Cardiac septum (tissue), 1 donor: ENCODE measurements around the gene RNF130. TPM values are rescaled to one million over a fixed set of nuclear protein-coding genes. Genes with fewer than 3 reads are reported as not detected.
"Not testable (repeated sequence)": the region's sequence is repeated elsewhere in the genome, so short reads cannot be mapped to it uniquely, and the experiment has no call there.

Source experiments
- DNase-seq: peaks from one replicate; pipeline ENCODE4 v3.0.0-alpha.2; 2020; ENCODE audit warnings: low spot score
- intact Hi-C: fragments of 100-400 bp; cut with DNase I; formaldehyde crosslinking; loops from one replicate; pipeline ENCODE4 v1.14.0; 2022
- total RNA-seq: library from RNA; stranded (reverse); fragmentation: NEBNext Ultra II Directional; extraction: Animal tissue kit (Norgen Biotek cat#: 25700); gene quantifications from one replicate; pipeline ENCODE4 v1.2.1, GENCODE V29; 2021
- donor health status: DM: no; HTN: no; CAD: no.

The RNF130 gene
- total RNA-seq, 1 donor from 2014 or later: 33.7 TPM

DNA sequence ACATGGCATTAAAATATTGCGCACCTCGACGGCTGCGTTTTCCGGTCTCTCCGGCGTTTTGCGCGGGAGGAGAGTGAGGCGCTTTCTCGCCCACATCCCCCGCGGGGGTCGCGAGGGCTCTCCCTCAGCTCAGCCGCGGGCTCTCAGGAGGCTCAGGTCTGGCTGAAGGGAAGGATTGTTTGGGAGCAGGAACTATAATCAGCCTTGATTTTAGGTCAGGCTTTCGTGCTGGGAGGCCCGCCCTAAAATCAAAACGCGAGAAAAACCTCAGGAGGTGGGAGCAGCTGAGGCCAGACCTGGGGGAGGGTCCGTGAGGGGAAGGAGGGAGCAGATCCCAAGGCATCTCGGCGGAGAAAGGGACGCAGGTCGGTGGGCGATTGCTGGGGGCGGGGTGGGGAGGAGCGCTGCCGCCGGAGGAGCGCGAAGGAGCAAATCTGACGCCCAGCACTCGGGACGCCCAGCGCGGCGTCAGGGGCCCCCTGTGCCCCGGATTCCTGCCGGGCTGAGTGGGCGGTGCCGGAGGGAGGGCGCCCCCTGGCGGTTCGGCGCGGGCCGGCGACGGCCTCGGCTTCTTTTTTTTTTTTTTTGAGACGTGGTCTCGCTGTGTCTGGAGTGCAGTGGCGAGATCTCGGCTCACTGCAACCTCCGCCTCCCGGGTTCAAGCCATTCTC, 18.7 kb upstream of the RNF130 start:
- intact Hi-C loops: loop anchor here (10.0 kb wide), 1 partner anchor 105 kb away; no protein-coding TSS in a partner anchor
- peak; percentile 85 for DNase-seq

DNA sequence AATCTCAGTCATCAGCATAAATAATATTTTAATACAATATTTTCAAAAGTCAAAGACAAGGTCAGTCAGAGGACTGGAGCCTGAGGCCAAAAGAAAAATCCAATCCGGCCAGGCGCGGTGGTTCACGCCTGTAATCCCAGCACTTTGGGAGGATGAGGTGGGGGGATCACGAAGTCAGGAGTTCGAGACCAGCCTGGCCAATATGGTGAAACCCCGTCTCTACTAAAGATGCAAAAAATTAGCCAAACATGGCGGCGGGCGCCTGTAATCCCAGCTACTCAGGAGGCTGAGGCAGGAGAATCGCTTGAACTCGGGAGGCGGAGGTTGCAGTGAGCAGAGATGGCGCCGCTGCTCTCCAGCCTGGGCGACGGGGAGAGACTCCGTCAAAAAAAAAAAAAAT, 18.1 kb upstream of the RNF130 start:
- not testable (repeated sequence) for DNase-seq
- intact Hi-C loops: loop anchor here (10.0 kb wide), 1 partner anchor 105 kb away; no protein-coding TSS in a partner anchor

DNA sequence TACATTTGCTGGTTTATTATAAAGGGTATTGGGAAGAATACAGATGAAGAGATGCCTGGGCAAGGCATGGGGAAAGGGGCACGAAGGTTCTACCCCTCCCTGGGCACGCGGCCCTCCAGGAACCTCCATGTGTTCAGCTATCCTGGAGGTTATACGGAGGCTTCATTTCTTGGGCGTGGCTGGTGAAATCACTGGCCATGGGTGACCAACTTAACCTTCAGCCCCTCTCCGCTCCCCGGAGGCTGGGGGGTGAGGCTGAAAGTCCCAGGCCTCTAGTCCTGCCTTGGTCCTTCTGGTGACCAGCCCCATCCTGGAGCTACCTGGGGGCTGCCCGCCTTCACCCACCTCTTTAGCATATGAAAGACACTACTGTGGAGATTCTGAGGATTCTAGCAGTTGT, 17.0 kb upstream of the RNF130 start:
- no peak for DNase-seq
- intact Hi-C loops: no loop called here

DNA sequence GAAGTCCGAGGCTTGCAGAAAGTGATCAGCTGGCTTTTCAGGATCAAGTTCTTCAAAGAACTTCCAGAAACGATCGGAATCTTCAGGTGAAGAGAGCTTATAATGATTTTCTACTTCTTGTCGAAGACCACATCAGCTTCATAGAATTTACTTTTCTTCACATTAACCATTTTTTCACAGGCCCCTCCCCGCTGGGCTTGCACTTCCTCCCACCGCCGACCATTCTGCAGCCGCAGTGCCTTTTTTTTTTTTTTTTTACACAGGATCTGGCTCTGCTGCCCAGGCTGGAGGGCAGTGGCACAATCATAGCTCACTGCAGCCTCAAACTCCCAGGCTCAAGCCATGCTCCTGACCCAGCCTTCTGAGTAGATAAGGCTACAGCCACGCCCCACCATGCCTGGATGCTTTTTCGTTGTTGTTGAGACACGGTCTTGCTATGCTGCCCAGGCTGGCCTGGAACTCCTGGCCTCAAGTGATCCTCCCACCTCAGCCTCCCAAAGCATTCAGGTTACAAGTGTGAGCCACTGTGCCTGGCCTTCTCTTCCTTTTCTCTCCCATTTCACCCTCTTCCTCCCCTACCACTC, 15.3 kb upstream of the RNF130 start:
- intact Hi-C loops: no loop called here
- DNase-seq: no peak

DNA sequence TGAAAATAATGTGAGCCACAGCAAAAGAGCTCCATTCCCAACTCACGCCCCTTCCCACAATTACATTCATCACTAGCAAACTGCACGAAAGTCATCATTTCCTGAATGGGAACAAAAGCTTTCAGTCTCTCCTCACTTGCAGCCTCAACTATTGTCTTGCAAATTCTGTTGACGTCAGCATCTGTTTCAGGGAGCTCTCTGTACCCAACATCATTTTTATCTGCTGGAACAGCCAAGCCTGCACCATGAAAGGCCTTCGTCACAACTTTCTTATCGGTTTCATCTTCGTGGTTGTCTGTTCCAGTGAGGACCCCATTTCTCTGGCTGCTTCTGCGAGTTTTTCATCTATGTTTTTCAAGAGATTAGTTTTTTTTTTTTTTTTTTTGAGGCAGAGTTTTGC, 14.3 kb upstream of the RNF130 start:
- intact Hi-C loops: no loop called here
- DNase-seq: no peak

DNA sequence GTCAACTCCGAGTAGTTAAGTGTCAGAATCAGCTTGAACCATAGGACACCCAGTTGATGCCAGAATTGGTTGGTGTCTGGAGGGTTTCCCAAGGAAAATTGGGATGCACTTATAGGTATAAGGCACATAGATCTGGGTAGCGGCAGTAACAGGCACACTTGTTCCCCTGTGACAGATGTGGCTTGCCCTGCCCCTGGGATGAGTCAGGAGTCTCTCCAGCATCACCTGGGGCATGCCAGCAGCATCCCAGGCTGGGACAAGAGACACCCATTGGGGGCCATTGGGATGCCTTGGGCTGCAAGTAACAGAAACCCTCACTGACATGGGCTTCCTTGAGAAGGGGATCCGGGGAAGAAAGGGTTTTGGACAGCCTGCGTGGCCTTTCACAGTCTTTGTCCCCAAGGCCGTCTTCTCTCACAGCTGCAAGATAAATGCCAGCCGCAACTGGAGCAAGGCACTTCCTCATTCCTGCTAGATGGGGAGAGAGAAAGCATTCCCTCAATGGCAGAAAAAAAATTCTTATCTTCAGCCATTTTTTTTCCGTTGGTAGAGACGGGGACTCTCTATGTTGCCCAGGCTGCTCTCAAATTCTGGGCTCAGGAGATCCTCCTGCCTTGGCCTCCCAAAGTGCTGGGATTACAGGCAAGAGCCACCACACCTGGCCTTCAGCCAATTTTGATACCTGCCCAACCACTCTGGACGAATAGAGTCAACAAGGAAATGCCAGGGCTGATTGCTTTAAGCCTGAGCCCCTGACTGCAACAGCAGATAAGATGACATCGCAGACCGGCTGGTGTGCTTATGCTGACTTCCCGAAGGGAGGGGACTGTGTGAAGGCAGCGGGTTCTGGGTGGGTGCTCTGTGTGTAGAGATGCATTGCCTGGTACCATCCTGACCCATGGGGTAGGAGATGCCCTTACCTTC, 13.3 kb upstream of the RNF130 start:
- DNase-seq: no peak
- intact Hi-C loops: no loop called here

DNA sequence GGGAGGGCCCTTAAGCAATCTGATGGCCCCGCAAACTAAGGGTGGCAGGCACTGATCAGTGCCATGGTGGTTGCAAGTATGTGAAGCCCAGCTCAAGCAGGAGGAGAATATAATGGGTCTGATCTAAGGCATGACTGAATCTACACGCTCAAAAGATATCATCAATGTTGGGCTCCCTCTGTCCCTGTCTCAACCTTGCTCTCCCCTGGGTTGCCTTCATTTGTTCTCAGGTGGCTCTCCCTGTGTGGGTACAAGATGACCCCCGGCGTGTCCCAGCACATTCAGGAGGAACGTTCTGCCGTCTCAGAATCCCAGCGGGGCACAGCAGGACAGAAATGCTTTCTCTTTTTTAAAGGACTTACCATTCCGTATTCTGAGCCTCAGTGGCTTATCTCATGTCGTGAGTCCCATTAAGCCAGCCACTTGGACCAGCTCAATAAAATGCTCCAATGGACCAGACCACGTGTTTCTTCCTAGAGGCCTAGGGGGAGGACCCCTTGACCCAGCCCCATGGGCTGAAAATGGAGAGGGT, 12.0 kb upstream of the RNF130 start:
- intact Hi-C loops: no loop called here
- DNase-seq: no peak

DNA sequence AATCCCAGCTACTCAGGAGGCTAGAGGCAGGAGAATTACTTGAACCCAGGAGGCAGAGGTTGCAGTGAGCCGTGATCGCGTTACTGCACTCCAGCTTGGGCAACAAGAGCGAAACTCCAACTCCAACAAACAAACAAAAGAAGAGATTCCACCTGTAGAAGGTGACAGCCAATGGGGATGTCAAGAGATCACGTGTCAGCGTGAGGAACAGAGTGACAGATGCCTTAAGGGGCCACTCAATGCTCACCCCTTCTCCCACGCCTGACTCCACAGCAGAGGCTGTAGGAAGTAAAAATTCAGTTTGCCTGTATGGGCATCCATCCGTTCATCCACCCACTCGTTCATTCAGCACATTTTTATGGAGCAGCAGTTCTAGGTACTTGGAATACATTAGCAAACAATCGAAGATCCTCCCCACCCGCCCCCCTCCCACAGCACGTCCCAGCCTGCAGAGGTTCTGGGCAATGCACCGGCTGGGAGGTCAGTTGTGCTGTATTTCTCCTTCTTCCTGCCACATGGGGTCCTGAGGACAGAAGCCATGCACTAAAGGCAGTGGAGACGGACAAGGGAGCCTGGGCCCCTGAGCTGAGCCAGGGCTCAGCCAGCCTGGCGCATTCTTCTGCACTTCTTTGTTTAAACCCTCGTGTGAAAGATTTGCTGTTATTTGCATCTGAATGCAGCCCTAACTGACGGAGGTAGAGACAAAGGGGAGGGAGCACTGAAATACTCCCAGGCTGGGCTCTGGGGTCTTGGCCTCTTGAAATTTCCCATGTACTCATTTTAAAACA, 11.3 kb upstream of the RNF130 start:
- intact Hi-C loops: no loop called here
- no peak for DNase-seq

DNA sequence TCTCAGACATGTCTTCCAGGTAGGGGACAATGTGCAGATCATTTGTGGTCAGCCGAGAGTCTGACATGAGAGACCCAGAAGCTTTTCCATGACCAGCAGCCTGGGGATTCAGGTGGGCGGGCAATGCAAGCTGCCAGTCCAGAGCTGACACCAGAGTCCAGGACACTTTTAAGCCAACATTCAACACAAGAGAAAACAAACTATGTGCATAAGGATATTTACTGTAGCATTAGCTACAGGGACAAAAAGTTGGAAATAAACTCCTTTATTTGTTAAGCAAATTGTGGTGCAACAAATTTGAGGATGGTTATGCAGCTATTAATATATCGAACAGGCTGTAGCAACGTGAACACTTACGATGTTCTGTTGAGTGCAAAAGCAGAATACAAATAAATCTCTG, 9.9 kb upstream of the RNF130 start:
- intact Hi-C loops: no loop called here
- DNase-seq: no peak

DNA sequence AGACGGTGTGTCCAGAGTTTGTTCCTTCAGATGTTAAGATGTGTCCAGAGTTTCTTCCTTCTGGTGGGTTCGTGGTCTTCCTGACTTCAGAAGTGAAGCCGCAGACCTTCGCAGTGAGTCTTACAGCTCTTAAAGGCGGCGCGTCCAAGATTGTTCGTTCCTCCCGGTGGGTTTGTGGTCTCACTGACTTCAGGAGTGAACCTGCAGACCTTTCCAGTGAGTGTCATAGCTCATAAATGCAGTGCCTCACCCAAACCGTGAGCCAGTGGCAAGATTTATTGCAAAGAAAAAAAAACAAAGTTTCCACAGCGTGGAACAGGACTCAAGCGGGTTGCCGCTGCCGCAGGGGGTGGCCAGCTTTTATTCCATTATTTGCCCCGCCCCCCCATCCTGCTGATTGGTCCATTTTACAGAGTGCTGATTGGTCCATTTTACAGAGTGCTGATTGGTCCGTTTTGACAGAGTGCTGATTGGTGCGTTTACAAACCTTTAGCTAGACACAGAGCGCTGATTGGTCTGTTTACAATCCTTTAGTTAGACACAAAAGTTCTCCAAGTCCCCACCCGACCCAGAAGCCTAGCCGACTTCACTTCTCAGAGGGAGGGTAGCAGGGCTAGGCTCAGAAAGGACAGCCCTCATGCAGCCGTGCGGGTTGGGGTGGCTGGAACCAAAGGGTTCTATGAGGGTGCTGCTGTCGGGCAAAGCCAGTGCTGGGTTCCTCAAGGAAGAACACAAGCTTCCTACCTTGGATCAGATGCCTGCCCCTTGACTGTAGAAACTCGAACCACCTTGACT, 9.1 kb upstream of the RNF130 start:
- no peak for DNase-seq
- intact Hi-C loops: no loop called here

DNA sequence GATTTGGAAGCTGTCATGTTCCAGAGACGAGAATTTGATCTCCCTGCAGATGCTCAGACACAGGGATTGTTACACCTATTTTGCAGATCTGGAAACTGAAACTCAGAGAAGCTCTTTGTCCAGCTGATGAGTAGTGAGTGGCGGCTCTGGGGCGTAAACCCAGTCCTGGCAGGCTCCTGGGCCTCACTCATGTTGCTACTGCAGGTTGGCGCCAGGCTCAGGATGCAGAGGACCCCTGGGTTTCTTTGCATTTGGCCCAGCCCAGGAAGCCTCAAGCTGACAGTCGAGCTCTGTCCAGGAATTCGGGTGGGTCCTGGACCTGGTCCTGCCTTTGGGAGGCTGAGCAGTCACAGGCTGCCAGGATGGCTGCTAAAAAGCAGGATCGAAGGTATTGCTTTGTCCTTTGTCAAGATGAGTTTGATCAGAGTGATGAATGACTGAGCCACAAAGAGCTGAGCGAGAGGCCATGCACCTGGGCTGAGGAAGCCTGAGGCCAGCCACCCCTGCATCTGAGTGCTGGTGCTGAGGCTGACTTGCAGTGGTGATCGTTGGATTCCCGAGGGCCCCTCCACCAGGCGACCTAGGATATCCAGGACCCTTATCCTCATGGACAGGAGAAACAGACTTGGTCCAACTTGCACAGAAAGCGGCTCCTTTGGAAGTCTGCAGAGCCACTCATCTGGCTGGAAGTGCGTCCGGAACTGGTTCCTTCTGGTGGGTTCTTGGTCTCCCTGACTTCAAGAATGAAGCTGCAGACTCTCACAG, 8.3 kb upstream of the RNF130 start:
- DNase-seq: no peak
- intact Hi-C loops: no loop called here

DNA sequence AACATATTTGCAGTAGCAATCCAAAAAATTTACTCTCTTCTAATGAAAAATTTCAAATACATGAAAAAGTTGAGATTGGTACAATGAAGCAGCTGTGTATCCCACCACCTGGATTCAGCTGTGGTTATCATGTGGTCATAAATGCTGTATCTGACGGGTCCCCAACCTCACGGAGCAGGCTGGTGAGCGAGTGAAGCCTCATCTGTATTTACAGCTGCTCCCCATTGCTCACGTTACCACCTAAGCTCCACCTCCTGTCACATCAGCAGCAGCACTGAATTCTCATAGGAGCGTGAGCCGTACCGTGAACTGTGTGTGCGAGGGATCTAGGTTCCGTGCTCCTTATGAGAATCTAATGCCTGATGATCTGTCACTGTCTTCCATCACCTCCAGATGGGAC, 6.8 kb upstream of the RNF130 start:
- intact Hi-C loops: no loop called here
- DNase-seq: no peak

DNA sequence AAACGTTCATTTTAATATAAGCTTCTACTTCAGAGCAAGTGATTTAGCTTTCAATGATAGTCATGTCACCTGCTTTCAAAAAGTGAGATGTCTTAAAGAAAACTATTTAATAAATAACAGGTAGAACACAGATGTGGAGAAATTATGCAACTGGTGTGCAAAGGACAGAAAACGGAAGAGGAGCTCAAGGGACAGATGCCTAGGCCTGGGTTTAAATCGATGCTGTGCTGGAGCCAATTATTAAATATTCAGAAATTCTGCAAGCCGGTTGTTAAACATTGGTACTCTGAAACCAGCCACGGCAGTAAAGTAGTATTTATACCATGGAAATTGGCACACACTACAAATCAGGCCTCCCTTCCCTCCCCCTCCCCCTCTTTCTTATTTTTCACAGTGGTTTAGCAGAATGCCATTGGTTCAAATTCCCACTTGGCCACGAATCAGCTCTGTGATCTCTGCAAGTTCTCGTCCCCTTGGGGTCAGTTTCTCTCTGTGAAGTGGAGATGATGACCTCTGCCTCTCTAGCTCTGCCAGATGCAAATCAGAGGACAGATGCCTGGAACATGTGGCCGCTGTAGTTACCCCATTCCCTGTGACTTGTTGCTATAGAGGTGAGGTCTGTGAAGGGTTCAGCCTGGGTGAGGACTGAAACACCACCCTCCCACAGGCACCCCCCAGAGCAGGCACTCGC, 6.2 kb upstream of the RNF130 start:
- intact Hi-C loops: no loop called here
- no peak for DNase-seq

DNA sequence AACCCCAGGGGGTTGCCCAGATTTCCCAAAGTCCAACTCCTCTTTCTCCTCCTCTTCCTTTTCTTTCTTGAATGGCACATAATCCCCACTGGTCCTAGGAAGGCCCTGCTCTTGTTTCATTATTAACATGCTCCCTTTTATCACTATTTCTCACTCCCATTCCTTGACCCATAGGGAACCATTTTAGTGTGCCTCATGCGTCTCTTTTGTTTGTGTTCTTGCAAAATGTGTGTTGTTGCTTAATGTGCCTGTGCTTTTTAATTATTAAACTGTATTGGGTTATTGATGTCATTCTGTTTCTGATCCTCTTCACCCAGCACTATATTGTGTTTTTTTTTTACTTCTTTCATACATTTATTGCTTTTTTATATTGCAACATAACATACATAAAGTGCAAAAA, 4.1 kb upstream of the RNF130 start:
- intact Hi-C loops: no loop called here
- DNase-seq: no peak

DNA sequence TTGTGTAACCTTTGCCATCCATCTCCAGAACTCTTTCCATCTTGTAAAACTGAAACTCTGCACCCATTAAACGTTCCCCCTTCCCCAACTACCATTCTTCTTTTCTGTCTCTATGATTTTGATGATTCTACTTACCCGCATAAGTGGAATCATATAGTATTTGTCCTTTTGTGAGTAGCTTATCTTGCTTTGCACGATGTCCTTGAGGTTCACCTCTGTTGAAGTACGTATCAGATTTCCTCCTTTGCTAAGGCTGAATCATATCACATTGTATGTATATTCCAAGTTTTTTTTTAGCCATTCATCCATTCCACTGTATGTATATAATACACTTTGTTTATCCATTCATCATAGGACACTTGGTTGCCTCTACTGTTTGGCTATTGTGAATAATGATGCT, 2.9 kb upstream of the RNF130 start:
- DNase-seq: no peak
- intact Hi-C loops: loop anchor here (5.0 kb wide), 1 partner anchor 167 kb away; the partner anchor contains the start of gene TBC1D9B

DNA sequence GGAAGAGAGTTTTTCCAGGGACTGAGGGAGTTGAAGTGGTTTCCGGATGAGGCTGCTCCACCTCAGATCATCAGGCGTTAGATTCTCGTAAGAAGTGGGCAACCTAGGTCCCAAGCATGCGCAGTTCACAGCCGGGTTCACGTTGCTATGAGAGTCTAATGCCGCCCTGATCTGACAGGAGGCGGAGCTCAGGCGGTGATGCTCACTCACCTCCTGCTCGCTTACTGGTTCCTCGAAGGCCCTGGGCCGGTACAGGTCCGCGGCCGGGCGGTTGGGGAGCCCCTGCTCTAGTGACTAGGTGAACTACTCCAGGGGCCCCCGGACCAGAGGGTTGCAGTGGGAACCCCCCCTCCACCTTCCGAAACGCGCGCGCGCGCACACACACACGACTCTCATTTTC, 997 bp upstream of the RNF130 start:
- intact Hi-C loops: loop anchor here (5.0 kb wide), 1 partner anchor 165 kb away; the partner anchor contains the start of gene TBC1D9B

DNA sequence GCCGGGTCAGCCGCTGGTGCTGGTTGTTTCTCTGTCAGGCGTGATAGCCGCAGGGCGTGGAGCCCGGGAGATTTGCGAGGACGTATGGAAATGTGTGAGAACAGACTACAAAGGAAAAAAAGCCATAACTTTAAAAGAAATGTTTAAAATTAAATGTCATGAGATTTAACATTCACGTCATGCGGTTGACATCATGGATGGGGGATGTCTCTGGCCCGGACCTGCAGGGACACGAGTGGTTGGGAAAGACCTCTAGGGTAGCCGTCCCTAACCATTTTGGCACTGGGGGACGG, 643 bp upstream of the RNF130 start:
- intact Hi-C loops: loop anchor here (5.0 kb wide), 1 partner anchor 165 kb away; the partner anchor contains the start of gene TBC1D9B
- no peak for DNase-seq

More for the DNA sequence above, 997 bp upstream of the RNF130 start:
- DNase-seq: no peak
